HEK293 (cell line): Measurements from ENCODE around the gene CDK14.

Source experiments
- CTCF ChIA-PET: fragments of 350-600 bp; formaldehyde crosslinking; extraction: SDS; loops from one replicate; lab custom pipeline; 2021; ENCODE audit warnings: antibody characterized with exemption; lab: Yijun Ruan, JAX
- POLR2A ChIA-PET: fragments of 300-600 bp; formaldehyde crosslinking; extraction: SDS; loops from one replicate; lab custom pipeline; 2020; ENCODE audit warnings: antibody characterized with exemption, inconsistent platforms; lab: Yijun Ruan, JAX
- H3K27ac ChIP-seq: fragments of 200-500 bp; sonication (Bioruptor generic); 2 replicates; pipeline ENCODE4 v1.5.1; 2014; ENCODE audit warnings: low read depth, low read length, control low read depth, inconsistent platforms; ENCODE audit errors: extremely low read depth
- H3K36me3 ChIP-seq, 2 experiments: fragments of 200-500 bp in 1 of 2; sonication (Bioruptor generic) in 1 of 2; 1 replicate in 1 of 2; 2 replicates in 1 of 2; pipeline ENCODE4 v1.5.1; 2014 to 2017; ENCODE audit warnings: inconsistent platforms in 2 of 2, low read length in 2 of 2; ENCODE audit not compliant: control insufficient read depth in 2 of 2, insufficient read depth in 1 of 2
- H3K4me1 ChIP-seq: fragments of 200-500 bp; sonication (Bioruptor generic); 2 replicates; pipeline ENCODE4 v1.5.1; 2014; ENCODE audit warnings: mild to moderate bottlenecking, low read length, inconsistent platforms; ENCODE audit not compliant: control insufficient read depth, insufficient read depth
- H3K4me3 ChIP-seq: 2 replicates; pipeline ENCODE4 v1.5.1; 2011; ENCODE audit warnings: low read depth, mild to moderate bottlenecking, control low read depth, low read length, moderate library complexity
- H3K9me3 ChIP-seq: fragments of 200-500 bp; sonication (Bioruptor generic); 2 replicates; pipeline ENCODE4 v1.5.1; 2014; ENCODE audit warnings: low read depth, low read length, inconsistent platforms; ENCODE audit not compliant: control insufficient read depth, insufficient read depth
- GLIS2 ChIP-seq: fragments of 450-650 bp; formaldehyde crosslinking; IDR thresholded peaks from 2 replicates; pipeline ENCODE4 v1.5.1; 2016; ENCODE audit warnings: missing biosample characterization, missing genetic modification characterization
- HOXA7 ChIP-seq: sonication (generic); formaldehyde crosslinking; IDR thresholded peaks from 2 replicates; pipeline ENCODE4 v1.8.1; 2022; ENCODE audit warnings: missing genetic modification reagents, borderline replicate concordance
- MEIS1 ChIP-seq: sonication (generic); formaldehyde crosslinking; IDR thresholded peaks from 2 replicates; pipeline ENCODE4 v1.8.1; 2022; ENCODE audit warnings: missing genetic modification reagents, mild to moderate bottlenecking, borderline replicate concordance
- MZF1 ChIP-seq: fragments of 450-650 bp; formaldehyde crosslinking; IDR thresholded peaks from 2 replicates; pipeline ENCODE4 v1.5.1; 2017; ENCODE audit warnings: missing biosample characterization, missing genetic modification characterization, borderline replicate concordance
- OVOL3 ChIP-seq: fragments of 450-650 bp; formaldehyde crosslinking; IDR thresholded peaks from 2 replicates; pipeline ENCODE4 v1.5.1; 2016; ENCODE audit warnings: missing biosample characterization, missing genetic modification characterization
- PATZ1 ChIP-seq: fragments of 450-650 bp; formaldehyde crosslinking; IDR thresholded peaks from 2 replicates; pipeline ENCODE4 v1.5.1; 2016; ENCODE audit warnings: missing biosample characterization, missing genetic modification characterization
- SETDB1 ChIP-seq: IDR thresholded peaks from one replicate; pipeline ENCODE4 v1.6.1; 2017; ENCODE audit warnings: mild to moderate bottlenecking, low read length, moderate library complexity, mixed read lengths; ENCODE audit not compliant: insufficient read length
- TSHZ1 ChIP-seq: fragments of 450-650 bp; formaldehyde crosslinking; IDR thresholded peaks from 2 replicates; pipeline ENCODE4 v1.5.1; 2016; ENCODE audit warnings: missing biosample characterization, missing genetic modification characterization, borderline replicate concordance
- ZBTB11 ChIP-seq: fragments of 450-650 bp; formaldehyde crosslinking; conservative IDR thresholded peaks from 2 replicates; pipeline ENCODE4 v1.5.1; 2016; ENCODE audit warnings: low read depth, missing biosample characterization, missing genetic modification characterization
- ZBTB21 ChIP-seq: fragments of 450-650 bp; formaldehyde crosslinking; IDR thresholded peaks from 2 replicates; pipeline ENCODE4 v1.5.1; 2017; ENCODE audit warnings: missing biosample characterization, missing genetic modification characterization
- ZFP37 ChIP-seq: fragments of 450-650 bp; formaldehyde crosslinking; IDR thresholded peaks from 2 replicates; pipeline ENCODE4 v1.5.1; 2016; ENCODE audit warnings: missing biosample characterization, missing genetic modification characterization
- ZNF175 ChIP-seq: fragments of 450-650 bp; formaldehyde crosslinking; IDR thresholded peaks from 2 replicates; pipeline ENCODE4 v1.5.1; 2016; ENCODE audit warnings: missing biosample characterization, missing genetic modification characterization
- ZNF184 ChIP-seq: fragments of 450-650 bp; IDR thresholded peaks from 2 replicates; pipeline ENCODE4 v1.5.1; 2018; ENCODE audit warnings: missing biosample characterization, mild to moderate bottlenecking, missing genetic modification characterization
- ZNF292 ChIP-seq: fragments of 450-650 bp; formaldehyde crosslinking; IDR thresholded peaks from 2 replicates; pipeline ENCODE4 v1.5.1; 2016; ENCODE audit warnings: low read depth, missing biosample characterization, missing genetic modification characterization, borderline replicate concordance
- ZNF37A ChIP-seq: fragments of 450-650 bp; IDR thresholded peaks from 2 replicates; pipeline ENCODE4 v1.5.1; 2018; ENCODE audit warnings: missing biosample characterization, missing genetic modification characterization
- ZNF530 ChIP-seq: fragments of 450-650 bp; formaldehyde crosslinking; IDR thresholded peaks from 2 replicates; pipeline ENCODE4 v1.5.1; 2016; ENCODE audit warnings: low read depth, missing biosample characterization, missing genetic modification characterization
- ZSCAN23 ChIP-seq: fragments of 450-650 bp; formaldehyde crosslinking; IDR thresholded peaks from 2 replicates; pipeline ENCODE4 v1.5.1; 2016; ENCODE audit warnings: missing biosample characterization, missing genetic modification characterization
- ZSCAN5A ChIP-seq: fragments of 450-650 bp; formaldehyde crosslinking; IDR thresholded peaks from 2 replicates; pipeline ENCODE4 v1.5.1; 2016; ENCODE audit warnings: missing biosample characterization, missing genetic modification characterization
- TF ChIP-seq, protein P1 (sequence below): fragments of 450-650 bp; formaldehyde crosslinking; IDR thresholded peaks from 2 replicates; pipeline ENCODE4 v1.5.1; 2016; ENCODE audit warnings: missing biosample characterization, missing genetic modification characterization
- TF ChIP-seq, protein P2 (sequence below): fragments of 450-650 bp; formaldehyde crosslinking; IDR thresholded peaks from 2 replicates; pipeline ENCODE4 v1.5.1; 2017; ENCODE audit warnings: missing biosample characterization, missing genetic modification characterization
- TF ChIP-seq, protein P3 (sequence below): fragments of 450-650 bp; formaldehyde crosslinking; IDR thresholded peaks from 2 replicates; pipeline ENCODE4 v1.5.1; 2016; ENCODE audit warnings: missing biosample characterization, missing genetic modification characterization

CDK14 gene

GRCh38 chr7:91185771-91186170 lies 589.6 kb downstream of the CDK14 start (continued):
- TF ChIP-seq, protein P1, sequence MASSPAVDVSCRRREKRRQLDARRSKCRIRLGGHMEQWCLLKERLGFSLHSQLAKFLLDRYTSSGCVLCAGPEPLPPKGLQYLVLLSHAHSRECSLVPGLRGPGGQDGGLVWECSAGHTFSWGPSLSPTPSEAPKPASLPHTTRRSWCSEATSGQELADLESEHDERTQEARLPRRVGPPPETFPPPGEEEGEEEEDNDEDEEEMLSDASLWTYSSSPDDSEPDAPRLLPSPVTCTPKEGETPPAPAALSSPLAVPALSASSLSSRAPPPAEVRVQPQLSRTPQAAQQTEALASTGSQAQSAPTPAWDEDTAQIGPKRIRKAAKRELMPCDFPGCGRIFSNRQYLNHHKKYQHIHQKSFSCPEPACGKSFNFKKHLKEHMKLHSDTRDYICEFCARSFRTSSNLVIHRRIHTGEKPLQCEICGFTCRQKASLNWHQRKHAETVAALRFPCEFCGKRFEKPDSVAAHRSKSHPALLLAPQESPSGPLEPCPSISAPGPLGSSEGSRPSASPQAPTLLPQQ (tag by site-specific recombination), result no peak
- TF ChIP-seq SETDB1, result no peak
- no peak for TF ChIP-seq ZNF175 (tag by site-specific recombination)
- TF ChIP-seq GLIS2, result no peak
- TF ChIP-seq PATZ1, result no peak
- no peak for TF ChIP-seq MEIS1 (CRISPR knock-in tag)
- TF ChIP-seq OVOL3 (tag by site-specific recombination), result no peak
- no peak for TF ChIP-seq TSHZ1
- no peak for TF ChIP-seq ZSCAN23 (tag by site-specific recombination)

GRCh38 chr7:91187061-91187460 lies 590.9 kb downstream of the CDK14 start:
- Histone ChIP-seq H3K9me3 (no peaks in the 10 kb centered on the region), H3K4me3 (no peak overlapping the region), H3K36me3 (no peaks in the 10 kb centered on the region), H3K4me1 (0 out of 2 replicates have a peak, but pooled peaks cover 2% of the 10 kb centered on the region), H3K27ac (no peak overlapping the region)
- ChIA-PET CTCF (no interaction called here), POLR2A (no interaction called here)
- TF ChIP-seq ZNF37A (tag by site-specific recombination), result no peak
- TF ChIP-seq ZNF530 (tag by site-specific recombination), result no peak
- no peak for TF ChIP-seq ZFP37
- TF ChIP-seq ZBTB11 (tag by site-specific recombination), result no peak
- no peak for TF ChIP-seq MZF1 (tag by site-specific recombination)
- TF ChIP-seq, protein P2, sequence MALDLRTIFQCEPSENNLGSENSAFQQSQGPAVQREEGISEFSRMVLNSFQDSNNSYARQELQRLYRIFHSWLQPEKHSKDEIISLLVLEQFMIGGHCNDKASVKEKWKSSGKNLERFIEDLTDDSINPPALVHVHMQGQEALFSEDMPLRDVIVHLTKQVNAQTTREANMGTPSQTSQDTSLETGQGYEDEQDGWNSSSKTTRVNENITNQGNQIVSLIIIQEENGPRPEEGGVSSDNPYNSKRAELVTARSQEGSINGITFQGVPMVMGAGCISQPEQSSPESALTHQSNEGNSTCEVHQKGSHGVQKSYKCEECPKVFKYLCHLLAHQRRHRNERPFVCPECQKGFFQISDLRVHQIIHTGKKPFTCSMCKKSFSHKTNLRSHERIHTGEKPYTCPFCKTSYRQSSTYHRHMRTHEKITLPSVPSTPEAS (tag by site-specific recombination), result no peak
- TF ChIP-seq ZNF184 (tag by site-specific recombination), result no peak
- no peak for TF ChIP-seq ZNF292 (tag by site-specific recombination)
- TF ChIP-seq, protein P3, sequence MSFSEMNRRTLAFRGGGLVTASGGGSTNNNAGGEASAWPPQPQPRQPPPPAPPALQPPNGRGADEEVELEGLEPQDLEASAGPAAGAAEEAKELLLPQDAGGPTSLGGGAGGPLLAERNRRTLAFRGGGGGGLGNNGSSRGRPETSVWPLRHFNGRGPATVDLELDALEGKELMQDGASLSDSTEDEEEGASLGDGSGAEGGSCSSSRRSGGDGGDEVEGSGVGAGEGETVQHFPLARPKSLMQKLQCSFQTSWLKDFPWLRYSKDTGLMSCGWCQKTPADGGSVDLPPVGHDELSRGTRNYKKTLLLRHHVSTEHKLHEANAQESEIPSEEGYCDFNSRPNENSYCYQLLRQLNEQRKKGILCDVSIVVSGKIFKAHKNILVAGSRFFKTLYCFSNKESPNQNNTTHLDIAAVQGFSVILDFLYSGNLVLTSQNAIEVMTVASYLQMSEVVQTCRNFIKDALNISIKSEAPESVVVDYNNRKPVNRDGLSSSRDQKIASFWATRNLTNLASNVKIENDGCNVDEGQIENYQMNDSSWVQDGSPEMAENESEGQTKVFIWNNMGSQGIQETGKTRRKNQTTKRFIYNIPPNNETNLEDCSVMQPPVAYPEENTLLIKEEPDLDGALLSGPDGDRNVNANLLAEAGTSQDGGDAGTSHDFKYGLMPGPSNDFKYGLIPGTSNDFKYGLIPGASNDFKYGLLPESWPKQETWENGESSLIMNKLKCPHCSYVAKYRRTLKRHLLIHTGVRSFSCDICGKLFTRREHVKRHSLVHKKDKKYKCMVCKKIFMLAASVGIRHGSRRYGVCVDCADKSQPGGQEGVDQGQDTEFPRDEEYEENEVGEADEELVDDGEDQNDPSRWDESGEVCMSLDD, result no peak
- TF ChIP-seq HOXA7 (CRISPR knock-in tag), result no peak
- TF ChIP-seq ZSCAN5A (tag by site-specific recombination), result no peak
- no peak for TF ChIP-seq ZBTB21 (tag by site-specific recombination)
